ENCODE data around the gene LRRC56.

Gene LRRC56

GRCh38 chr11:536841-537621, at the start of gene LRRC56:
Gene LRRC56, plus strand, starts transcription at chr11:537527. Its CDS starts 3,158 bp downstream, at chr11:540685.
- peak; percentile 89 for DNase-seq (ENCODE audit: low spot score)

- DNase-seq (ENCODE audit: low spot score): no peak
Measured at GRCh38 chr11:487571-488021, 49.7 kb upstream of the LRRC56 start.

GRCh38 chr11:488062-488461, 49.3 kb upstream of the LRRC56 start:
- DNase-seq (ENCODE audit: low spot score): no peak

GRCh38 chr11:488579-488978, 48.7 kb upstream of the LRRC56 start:
- DNase-seq (ENCODE audit: low spot score): no peak

GRCh38 chr11:488992-489391, 48.3 kb upstream of the LRRC56 start:
- no peak for DNase-seq (ENCODE audit: low spot score)

- no peak for DNase-seq (ENCODE audit: low spot score)
Measured at GRCh38 chr11:489610-490185, 47.6 kb upstream of the LRRC56 start.

GRCh38 chr11:490186-490929, 47.0 kb upstream of the LRRC56 start:
- no peak for DNase-seq (ENCODE audit: low spot score)

GRCh38 chr11:490930-491260, 46.4 kb upstream of the LRRC56 start:
- DNase-seq (ENCODE audit: low spot score): no peak

GRCh38 chr11:491358-491757, 46.0 kb upstream of the LRRC56 start:
- DNase-seq (ENCODE audit: low spot score): no peak

- DNase-seq (ENCODE audit: low spot score): no peak
Measured at GRCh38 chr11:492427-493226, 44.7 kb upstream of the LRRC56 start.

GRCh38 chr11:494761-495536, 42.4 kb upstream of the LRRC56 start:
- no peak for DNase-seq (ENCODE audit: low spot score)

- DNase-seq (ENCODE audit: low spot score): no peak
Measured at GRCh38 chr11:495537-495931, 41.8 kb upstream of the LRRC56 start.

- DNase-seq (ENCODE audit: low spot score): no peak
Measured at GRCh38 chr11:496834-497564, 40.3 kb upstream of the LRRC56 start.

GRCh38 chr11:497565-498296, 39.6 kb upstream of the LRRC56 start:
- DNase-seq (ENCODE audit: low spot score): no peak

GRCh38 chr11:498297-499181, 38.8 kb upstream of the LRRC56 start:
- DNase-seq (ENCODE audit: low spot score): no peak

GRCh38 chr11:499201-500076, 37.9 kb upstream of the LRRC56 start:
- DNase-seq (ENCODE audit: low spot score): no peak

- no peak for DNase-seq (ENCODE audit: low spot score)
Measured at GRCh38 chr11:501001-501682, 36.2 kb upstream of the LRRC56 start.

Data from ecto neural progenitor cell (in vitro differentiated cells).